Keratinocyte (primary cell): Measurements from ENCODE around the gene MYBPH. TPM values are rescaled to one million over a fixed set of nuclear protein-coding genes. Genes with fewer than 3 reads are reported as not detected.

Source experiments
- DNase-seq: peaks from one replicate; pipeline ENCODE4 v3.0.0-alpha.2; 2011; ENCODE audit warnings: low read depth, missing footprints, low spot score
- FAIRE-seq: peaks from 2 replicates; lab custom pipeline; 2011; peaks lifted over from hg19 to GRCh38; lab: Jason Lieb, UNC
- H2AFZ ChIP-seq: 2 replicates; pipeline ENCODE4 v1.6.0; 2012; ENCODE audit warnings: low read length, control low read depth, inconsistent platforms; ENCODE audit not compliant: control insufficient read depth
- H3K27ac ChIP-seq: 2 replicates; pipeline ENCODE4 v1.5.1; 2011; ENCODE audit warnings: low read length; ENCODE audit not compliant: control insufficient read depth, insufficient read depth
- H3K27me3 ChIP-seq: 3 replicates; pipeline ENCODE4 v1.6.0; 2011; ENCODE audit warnings: low read length; ENCODE audit not compliant: control insufficient read depth, insufficient read depth; ENCODE audit errors: extremely low read depth
- H3K36me3 ChIP-seq, 2 experiments: 2 replicates in 1 of 2; 3 replicates in 1 of 2; pipeline ENCODE4 v1.5.1; 2011; ENCODE audit warnings: low read length in 2 of 2, mild to moderate bottlenecking in 1 of 2; ENCODE audit not compliant: control insufficient read depth in 2 of 2, insufficient read depth in 2 of 2; ENCODE audit errors: extremely low read depth in 1 of 2
- H3K4me1 ChIP-seq: 3 replicates; pipeline ENCODE4 v1.5.1; 2011; ENCODE audit warnings: low read length; ENCODE audit not compliant: control insufficient read depth, insufficient read depth; ENCODE audit errors: extremely low read depth
- H3K4me2 ChIP-seq: 3 replicates; pipeline ENCODE4 v1.6.0; 2011; ENCODE audit warnings: low read depth, low read length; ENCODE audit not compliant: control insufficient read depth, insufficient read depth; ENCODE audit errors: extremely low read depth
- H3K4me3 ChIP-seq, 3 experiments: fragments of 200-600 bp in 1 of 3; sonication (generic) in 1 of 3; 2 replicates in 2 of 3; 3 replicates in 1 of 3; pipeline ENCODE4 v1.5.1; 2011 to 2016; ENCODE audit warnings: low read length in 3 of 3, mild to moderate bottlenecking in 3 of 3, control low read depth in 2 of 3, inconsistent platforms in 1 of 3, low read depth in 1 of 3, mixed read lengths in 1 of 3, mixed run types in 1 of 3, moderate library complexity in 1 of 3; ENCODE audit not compliant: control insufficient read depth in 2 of 3, insufficient read depth in 2 of 3; ENCODE audit errors: extremely low read depth in 1 of 3
- H3K79me2 ChIP-seq: 2 replicates; pipeline ENCODE4 v1.6.0; 2012; ENCODE audit warnings: low read length; ENCODE audit not compliant: control insufficient read depth, insufficient read depth
- H3K9ac ChIP-seq: 3 replicates; pipeline ENCODE4 v1.6.0; 2011; ENCODE audit warnings: low read length; ENCODE audit not compliant: control insufficient read depth, insufficient read depth; ENCODE audit errors: extremely low read depth
- H3K9me1 ChIP-seq: 3 replicates; pipeline ENCODE4 v1.6.0; 2011; ENCODE audit warnings: low read length; ENCODE audit not compliant: control insufficient read depth, insufficient read depth; ENCODE audit errors: extremely low read depth
- H3K9me3 ChIP-seq: 2 replicates; pipeline ENCODE4 v1.5.1; 2012; ENCODE audit warnings: low read depth, low read length; ENCODE audit not compliant: control insufficient read depth
- H4K20me1 ChIP-seq: 3 replicates; pipeline ENCODE4 v1.6.0; 2011; ENCODE audit warnings: low read length; ENCODE audit not compliant: control insufficient read depth, insufficient read depth; ENCODE audit errors: extremely low read depth
- EZH2 ChIP-seq: IDR thresholded peaks from one replicate; pipeline ENCODE4 v1.6.1; 2012; ENCODE audit warnings: inconsistent platforms, mild to moderate bottlenecking, low read length, moderate library complexity
- dilution Hi-C: fragments of 300-500 bp; cut with MboI; formaldehyde crosslinking; loops from one replicate; pipeline ENCODE4 v1.7.0; 2020; ENCODE audit warnings: low sequenced_read_pairs; ENCODE audit not compliant: extremely low pct_ligation_motif_present
- polyA plus RNA-seq, 5 experiments: library from polyadenylated mRNA; depleted of rRNA in 3 of 5; stranded (reverse) in 3 of 5; stranded (forward) in 1 of 5; unstranded in 1 of 5; fragments of >200 nt; gene quantifications; 1 replicate in 1 of 5; 2 replicates in 3 of 5; 3 replicates in 1 of 5; pipeline versions ENCODE4 v1.2.1 to v1.2.3, GENCODE V29; 2011 to 2012; ENCODE audit warnings: missing spikeins in 2 of 5, low read depth in 1 of 5, low replicate concordance in 1 of 5
- TF ChIP-seq, protein P1 (sequence below), 3 experiments: IDR thresholded peaks in 1 of 3; conservative IDR thresholded peaks in 1 of 3; optimal IDR thresholded peaks in 1 of 3; 2 replicates in 2 of 3; 3 replicates in 1 of 3; pipeline versions ENCODE3 to v1.5.1; 2011; ENCODE audit warnings: low read length in 3 of 3, mild to moderate bottlenecking in 3 of 3, moderate library complexity in 2 of 3, control low read depth in 1 of 3, inconsistent platforms in 1 of 3; ENCODE audit not compliant: insufficient read depth in 2 of 3; ENCODE audit errors: extremely low read depth in 1 of 3

The MYBPH gene
- polyA plus RNA-seq, 1 donor (not counting 4 experiments of a cell fraction or from before 2014, with no cell fraction given), result not detected

- Histone ChIP-seq H3K9ac (no peak overlapping the region), H3K27me3 (no peaks in the 10 kb centered on the region), H4K20me1 (no peaks in the 10 kb centered on the region), H3K4me1 (no peaks in the 10 kb centered on the region), H3K9me1 (no peaks in the 10 kb centered on the region), H3K9me3 (no peaks in the 10 kb centered on the region), H3K4me3 (no peak overlapping the region), H3K4me2 (no peak overlapping the region), H3K79me2 (no peaks in the 10 kb centered on the region), H3K27ac (no peak overlapping the region), H3K36me3 (no peaks in the 10 kb centered on the region), H2AFZ (no peak overlapping the region)
- no peak for FAIRE-seq
- DNase-seq, result no peak
- TF ChIP-seq, protein P1, sequence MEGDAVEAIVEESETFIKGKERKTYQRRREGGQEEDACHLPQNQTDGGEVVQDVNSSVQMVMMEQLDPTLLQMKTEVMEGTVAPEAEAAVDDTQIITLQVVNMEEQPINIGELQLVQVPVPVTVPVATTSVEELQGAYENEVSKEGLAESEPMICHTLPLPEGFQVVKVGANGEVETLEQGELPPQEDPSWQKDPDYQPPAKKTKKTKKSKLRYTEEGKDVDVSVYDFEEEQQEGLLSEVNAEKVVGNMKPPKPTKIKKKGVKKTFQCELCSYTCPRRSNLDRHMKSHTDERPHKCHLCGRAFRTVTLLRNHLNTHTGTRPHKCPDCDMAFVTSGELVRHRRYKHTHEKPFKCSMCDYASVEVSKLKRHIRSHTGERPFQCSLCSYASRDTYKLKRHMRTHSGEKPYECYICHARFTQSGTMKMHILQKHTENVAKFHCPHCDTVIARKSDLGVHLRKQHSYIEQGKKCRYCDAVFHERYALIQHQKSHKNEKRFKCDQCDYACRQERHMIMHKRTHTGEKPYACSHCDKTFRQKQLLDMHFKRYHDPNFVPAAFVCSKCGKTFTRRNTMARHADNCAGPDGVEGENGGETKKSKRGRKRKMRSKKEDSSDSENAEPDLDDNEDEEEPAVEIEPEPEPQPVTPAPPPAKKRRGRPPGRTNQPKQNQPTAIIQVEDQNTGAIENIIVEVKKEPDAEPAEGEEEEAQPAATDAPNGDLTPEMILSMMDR (optimal IDR thresholded peaks at IDR 0.05 in 1 of 3, IDR thresholded peaks at IDR 0.05 in 1 of 3, conservative IDR thresholded peaks at IDR 0.05 in 1 of 3; ENCODE audit: extremely low read depth in 1 of 3, insufficient read depth in 2 of 3, low read length in 3 of 3), result no peak
- no peak for TF ChIP-seq EZH2
- dilution Hi-C loops, result no loop called here
These were observed 14.3 kb upstream of the MYBPH start for GRCh38 chr1:203189951-203190352.

DNA sequence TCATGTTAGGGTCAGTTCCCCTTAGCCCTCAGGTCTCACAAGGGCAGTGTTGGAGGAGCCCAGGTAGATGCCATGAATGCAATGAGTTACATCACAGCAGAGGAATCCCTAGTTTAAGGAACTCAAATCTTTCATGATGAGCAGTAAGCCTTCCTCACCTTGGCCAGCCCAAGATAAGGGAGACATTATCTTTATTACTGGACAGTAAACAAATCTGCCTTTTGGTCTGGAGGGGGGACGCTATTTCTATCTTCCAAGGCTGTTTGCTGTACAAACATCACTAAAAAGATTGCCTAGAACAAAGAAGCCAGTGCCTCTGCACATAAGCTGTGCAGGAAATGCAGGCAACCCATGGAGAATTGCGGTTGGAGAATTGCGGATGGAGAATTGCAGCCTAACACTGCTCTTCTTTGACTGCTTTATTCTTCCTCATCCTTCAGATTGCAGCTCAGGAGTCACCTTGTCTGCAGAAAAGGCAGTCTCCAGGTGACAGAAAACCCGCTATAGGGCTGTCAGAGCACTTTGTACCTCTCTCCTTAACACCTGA, 13.1 kb upstream of the MYBPH start:
- FAIRE-seq (no peak), DNase-seq (no peak)
- Histone ChIP-seq H3K27ac (no peak overlapping the region), H3K4me1 (no peaks in the 10 kb centered on the region), H3K36me3 (no peaks in the 10 kb centered on the region), H3K27me3 (no peaks in the 10 kb centered on the region), H3K9ac (no peak overlapping the region), H3K79me2 (no peaks in the 10 kb centered on the region), H2AFZ (no peak overlapping the region), H3K4me3 (no peak overlapping the region), H3K9me3 (no peaks in the 10 kb centered on the region), H3K4me2 (no peak overlapping the region), H3K9me1 (no peaks in the 10 kb centered on the region), H4K20me1 (no peaks in the 10 kb centered on the region)
- dilution Hi-C loops, result no loop called here
- TF ChIP-seq EZH2, result no peak
- TF ChIP-seq, protein P1 (optimal IDR thresholded peaks at IDR 0.05 in 1 of 3, IDR thresholded peaks at IDR 0.05 in 1 of 3, conservative IDR thresholded peaks at IDR 0.05 in 1 of 3; ENCODE audit: extremely low read depth in 1 of 3, insufficient read depth in 2 of 3, low read length in 3 of 3), result no peak
